ENCODE data around the gene DOK3.

The DOK3 gene

GRCh38 chr5:177452688-177453638, 56.7 kb downstream of the DOK3 start:
- H3K36me3 ChIP-seq (ENCODE audit: control insufficient read depth in 5 of 5, insufficient read depth in 5 of 5, low read length in 5 of 5), result peaks cover 0 to 5% (median 4%) of the 10 kb centered on the region in 5 donors
- peaks cover 0 to 37% (median 36%) of the 10 kb centered on the region in 5 donors for H3K4me1 ChIP-seq (ENCODE audit: control insufficient read depth in 5 of 5, insufficient read depth in 5 of 5, low read length in 5 of 5)
- H3K27ac ChIP-seq (ENCODE audit: low read depth, low read length), result no peak overlapping the region
- H3K9ac ChIP-seq (ENCODE audit: low read length in 5 of 5), result no peak overlapping the region
- H3K27me3 ChIP-seq (ENCODE audit: control insufficient read depth in 5 of 5, insufficient read depth in 4 of 5, low read length in 5 of 5), result peaks cover 25 to 43% (median 38%) of the 10 kb centered on the region in 5 donors
- no peak overlapping the region for H3K4me3 ChIP-seq (ENCODE audit: low read depth in 1 of 5, low read length in 5 of 5)
- no peaks in the 10 kb centered on the region for H3K9me3 ChIP-seq (ENCODE audit: control insufficient read depth in 5 of 5, low read length in 5 of 5)
